ENCODE results near the gene DIPK1C. TPM values are rescaled to one million over a fixed set of nuclear protein-coding genes. Genes with fewer than 3 reads are reported as not detected.

Gene DIPK1C
- total RNA-seq, 1 experiment from 2014 or later, result not detected

GRCh38 chr18:74489676-74490075, 32.6 kb upstream of the DIPK1C start (continued):
- no peak for TF ChIP-seq EZH2phosphoT487 (IDR thresholded peaks at IDR 0.05; ENCODE audit: borderline replicate concordance)

- H3K4me2 ChIP-seq (ENCODE audit: low read length), result no peak overlapping the region
- no peak overlapping the region for H3K27ac ChIP-seq (ENCODE audit: low read depth, low read length)
- no peaks in the 10 kb centered on the region for H3K9me2 ChIP-seq (ENCODE audit: insufficient read depth)
- no peaks in the 10 kb centered on the region for H3K79me2 ChIP-seq (ENCODE audit: insufficient read depth, low read length)
- ChIA-PET RAD21 (ENCODE audit: low non-redundant PET in 1 of 2, low total read pairs in 2 of 2, uncharacterized antibody in 2 of 2, unreplicated experiment in 2 of 2) (no interaction called here), POLR2A (no interaction called here), CTCF (no interaction called here)
- no peak overlapping the region for H3K9ac ChIP-seq (ENCODE audit: low read length)
- no peak overlapping the region for H2AFZ ChIP-seq (ENCODE audit: low read depth, low read length, poor library complexity, severe bottlenecking)
- no peaks in the 10 kb centered on the region for H3K36me3 ChIP-seq (ENCODE audit: control insufficient read depth in 1 of 2, insufficient read depth in 2 of 2, low read length in 2 of 2)
- no peak overlapping the region for H3K4me3 ChIP-seq (replicated peaks in 1 of 2; ENCODE audit: low read depth in 1 of 2, low read length in 2 of 2)
- no peaks in the 10 kb centered on the region for H3K4me1 ChIP-seq (ENCODE audit: control insufficient read depth in 1 of 2, insufficient read depth in 2 of 2, low read length in 2 of 2)
- no peak for TF ChIP-seq RAD21 (IDR thresholded peaks at IDR 0.05; ENCODE audit: low read depth)
- no peak for TF ChIP-seq REST (IDR thresholded peaks at IDR 0.05; ENCODE audit: low read depth)
- TF ChIP-seq FOSL1 (IDR thresholded peaks at IDR 0.05; ENCODE audit: low read depth), result no peak
- no peak for TF ChIP-seq SRF (IDR thresholded peaks at IDR 0.05; ENCODE audit: low read depth)
- TF ChIP-seq SP1 (IDR thresholded peaks at IDR 0.05; ENCODE audit: low read depth), result no peak
- no peak for TF ChIP-seq YY1 (IDR thresholded peaks at IDR 0.05; ENCODE audit: extremely low read depth, insufficient replicate concordance, low read depth, low read length)
- TF ChIP-seq ZFX (IDR thresholded peaks at IDR 0.05), result no peak
- H3K9me3 ChIP-seq (ENCODE audit: control insufficient read depth in 1 of 2, insufficient read depth in 1 of 2, low read depth in 1 of 2, low read length in 2 of 2), result no peaks in the 10 kb centered on the region; a peak in 1 of 4 replicates
- H4K20me1 ChIP-seq (ENCODE audit: insufficient read depth), result no peaks in the 10 kb centered on the region
- intact Hi-C loops (cut with micrococcal nuclease), result no loop called here
- H3K27me3 ChIP-seq (ENCODE audit: insufficient read depth, low read length), result no peaks in the 10 kb centered on the region
- no peak for ATAC-seq
- DNase-seq (ENCODE audit: low read depth, low spot score), result no peak
- no TSS peak for BruUV-seq (replicated peaks)
These were observed 31.8 kb upstream of the DIPK1C start for GRCh38 chr18:74488864-74489263.
